HepG2 (cell line): ENCODE measurements around the gene IRF3. TPM values are rescaled to one million over a fixed set of nuclear protein-coding genes. Genes with fewer than 3 reads are reported as not detected.

Experiments used
- CEBPB ChIP-seq: IDR thresholded peaks from 2 replicates; pipeline ENCODE4 v1.6.1; 2011; ENCODE audit warnings: low read depth, low read length, improper control_type of control experiment, borderline replicate concordance
- GLMP ChIP-seq: sonication (generic); formaldehyde crosslinking; IDR thresholded peaks from 2 replicates; pipeline ENCODE4 v1.9.0; 2021; ENCODE audit warnings: missing genetic modification reagents, mild to moderate bottlenecking, borderline replicate concordance
- ISL2 ChIP-seq: sonication (generic); formaldehyde crosslinking; IDR thresholded peaks from 2 replicates; pipeline ENCODE4 v1.5.0; 2020; ENCODE audit warnings: missing genetic modification reagents
- KLF12 ChIP-seq: sonication (generic); formaldehyde crosslinking; IDR thresholded peaks from 2 replicates; pipeline ENCODE4 v1.4.0; 2020; ENCODE audit warnings: missing genetic modification reagents, borderline replicate concordance
- KLF6 ChIP-seq: IDR thresholded peaks from 2 replicates; pipeline ENCODE4 v1.8.0; 2016; ENCODE audit warnings: missing biosample characterization, missing genetic modification reagents
- MAFK ChIP-seq, 2 experiments: IDR thresholded peaks in 1 of 2; conservative IDR thresholded peaks in 1 of 2; 2 replicates each; pipeline ENCODE4 v1.6.1; 2011; ENCODE audit warnings: improper control_type of control experiment in 2 of 2, low read length in 2 of 2
- PAX8 ChIP-seq: sonication (generic); formaldehyde crosslinking; IDR thresholded peaks from 2 replicates; pipeline ENCODE4 v1.8.0; 2022; ENCODE audit warnings: mild to moderate bottlenecking, missing genetic modification reagents, borderline replicate concordance
- PPARG ChIP-seq: conservative IDR thresholded peaks from 2 replicates; pipeline ENCODE4 v1.6.1; 2016; ENCODE audit warnings: missing biosample characterization, missing genetic modification reagents
- RARG ChIP-seq: sonication (generic); formaldehyde crosslinking; IDR thresholded peaks from 2 replicates; pipeline ENCODE4 v1.4.0; 2020; ENCODE audit warnings: low read depth, mild to moderate bottlenecking, missing genetic modification reagents
- REPIN1 ChIP-seq: sonication (generic); formaldehyde crosslinking; IDR thresholded peaks from 2 replicates; pipeline ENCODE4 v1.8.0; 2022; ENCODE audit warnings: missing genetic modification reagents, low read depth, mild to moderate bottlenecking, borderline replicate concordance
- SNAPC2 ChIP-seq: sonication (generic); formaldehyde crosslinking; IDR thresholded peaks from 2 replicates; pipeline ENCODE4 v1.8.1; 2022; ENCODE audit warnings: mild to moderate bottlenecking, missing genetic modification reagents
- TCF12 ChIP-seq, 2 experiments: fragments of 450-650 bp in 1 of 2; sonication (generic) in 1 of 2; formaldehyde crosslinking in 1 of 2; IDR thresholded peaks; 2 replicates each; pipeline versions ENCODE4 v1.6.1 to v1.8.0; 2017 to 2022; ENCODE audit warnings: antibody characterized with exemption in 1 of 2, mild to moderate bottlenecking in 1 of 2, missing genetic modification reagents in 1 of 2, moderate library complexity in 1 of 2
- TGIF2 ChIP-seq: IDR thresholded peaks from 2 replicates; pipeline ENCODE4 v1.6.1; 2016; ENCODE audit warnings: control low read depth, missing compliant biosample characterization
- TRIM22 ChIP-seq: fragments of 450-650 bp; IDR thresholded peaks from 2 replicates; pipeline ENCODE4 v1.6.1; 2017
- ZNF34 ChIP-seq: sonication (generic); formaldehyde crosslinking; IDR thresholded peaks from 2 replicates; pipeline ENCODE4 v1.4.0; 2020; ENCODE audit warnings: mild to moderate bottlenecking, missing genetic modification reagents, borderline replicate concordance
- ZNF557 ChIP-seq: sonication (generic); formaldehyde crosslinking; IDR thresholded peaks from 2 replicates; pipeline ENCODE4 v1.4.0; 2020; ENCODE audit warnings: missing genetic modification reagents
- ZNF646 ChIP-seq: sonication (generic); formaldehyde crosslinking; IDR thresholded peaks from 2 replicates; pipeline ENCODE4 v1.9.0; 2021; ENCODE audit warnings: mild to moderate bottlenecking, missing genetic modification reagents
- ZNF652 ChIP-seq: IDR thresholded peaks from 2 replicates; pipeline ENCODE4 v1.6.1; 2016; ENCODE audit warnings: low read depth, borderline replicate concordance
- ZNF691 ChIP-seq: sonication (generic); formaldehyde crosslinking; IDR thresholded peaks from 2 replicates; pipeline ENCODE4 v1.4.0; 2020; ENCODE audit warnings: missing genetic modification reagents, low read depth, mild to moderate bottlenecking, borderline replicate concordance
- ZNF878 ChIP-seq: sonication (generic); formaldehyde crosslinking; IDR thresholded peaks from 2 replicates; pipeline ENCODE4 v1.8.1; 2023; ENCODE audit warnings: mild to moderate bottlenecking, missing genetic modification reagents, moderate library complexity
- polyA plus RNA-seq, 8 experiments: library from polyadenylated mRNA; depleted of rRNA in 3 of 8; stranded (reverse) in 7 of 8; unstranded in 1 of 8; fragments of >200 nt; fragmentation: Illumina TruSeq in 4 of 8; extraction: Trizol in 4 of 8; gene quantifications; 2 replicates each; pipeline versions ENCODE4 v1.2.1 to v1.2.3, GENCODE V29; 2011 to 2016; ENCODE audit warnings: low read depth in 4 of 8, missing spikeins in 1 of 8, mixed read lengths in 1 of 8; ENCODE audit not compliant: insufficient read depth in 1 of 8
- total RNA-seq, 5 experiments: library from RNA; depleted of rRNA; stranded (reverse); fragments of >200 nt; fragmentation: Illumina TruSeq; extraction: Trizol; gene quantifications; 2 replicates each; pipeline ENCODE4 v1.2.3, GENCODE V29; 2016; ENCODE audit warnings: low read depth in 1 of 5

The IRF3 gene
- total and polyA plus RNA-seq, 2 of the 13 experiments (the other 11 are each of a cell fraction or from before 2014, with no cell fraction given): 61.9 to 65.5 TPM

GRCh38 chr19:49676136-49676783, 10.6 kb upstream of the IRF3 start (continued):
- TF ChIP-seq ZNF646 (CRISPR knock-in tag) (no peak), TRIM22 (no peak), KLF6 (CRISPR knock-in tag) (no peak; the same call in 1 of the 2 replicates), KLF12 (CRISPR knock-in tag) (no peak), MAFK (conservative IDR thresholded peaks at IDR 0.05 in 1 of 2, IDR thresholded peaks at IDR 0.05 in 1 of 2; ENCODE audit: low read length in 2 of 2) (0 out of 4 replicates have a peak, but pooled peaks of 1 of the 2 experiments have one; percentile 19), CEBPB (no peak), SNAPC2 (peak; percentile 81; the same call in 1 of the 2 replicates), REPIN1 (CRISPR knock-in tag) (0 out of 2 replicates have a peak, but pooled peaks have one; percentile 46), ZNF691 (CRISPR knock-in tag) (peak; percentile 81; the same call in 1 of the 2 replicates), RARG (no peak), PAX8 (CRISPR knock-in tag) (no peak), ZNF557 (no peak), ZNF34 (0 out of 2 replicates have a peak, but pooled peaks have one; percentile 27), ZNF652 (CRISPR knock-in tag) (no peak), ISL2 (CRISPR knock-in tag) (peak; percentile 29; the same call in 1 of the 2 replicates), GLMP (CRISPR knock-in tag) (no peak), PPARG (CRISPR knock-in tag) (no peak; the same call in 1 of the 2 replicates), TGIF2 (no peak), TCF12 (IDR thresholded peaks at IDR 0.05) (no peak), TCF12 (CRISPR knock-in tag; IDR thresholded peaks at IDR 0.05) (no peak), ZNF878 (CRISPR knock-in tag) (no peak)
